Epithelial cell of proximal tubule (primary cell): ENCODE results near the gene PAX8. TPM values are rescaled to one million over a fixed set of nuclear protein-coding genes. Genes with fewer than 3 reads are reported as not detected.
A peak's percentile ranks its signal among the peaks of the same experiment; 100 is the strongest.

ENCODE experiments used
- DNase-seq: peaks from one replicate; pipeline ENCODE4 v3.0.0-alpha.2; 2011; ENCODE audit warnings: low read depth
- H3K4me3 ChIP-seq: 2 replicates; pipeline ENCODE4 v1.5.1; 2011; ENCODE audit warnings: low read depth, mild to moderate bottlenecking, low read length
- CTCF ChIP-seq: conservative IDR thresholded peaks from 2 replicates; pipeline ENCODE4 v1.5.1; 2012; ENCODE audit warnings: low read depth, mild to moderate bottlenecking, low read length
- total RNA-seq: library from RNA; depleted of rRNA; stranded (reverse); fragments of >200 nt; gene quantifications from 2 replicates; pipeline ENCODE4 v1.2.3, GENCODE V29; 2015

The PAX8 gene
- total RNA-seq, 1 donor from 2014 or later, result 127 TPM

GRCh38 chr2:113202305-113203216, 76.2 kb downstream of the PAX8 start:
- no peak overlapping the region for H3K4me3 ChIP-seq
- no peak for DNase-seq
- TF ChIP-seq CTCF, result peak; percentile 13

GRCh38 chr2:113201496-113202304, 77.0 kb downstream of the PAX8 start:
- DNase-seq, result no peak
- no peak for TF ChIP-seq CTCF

DNA sequence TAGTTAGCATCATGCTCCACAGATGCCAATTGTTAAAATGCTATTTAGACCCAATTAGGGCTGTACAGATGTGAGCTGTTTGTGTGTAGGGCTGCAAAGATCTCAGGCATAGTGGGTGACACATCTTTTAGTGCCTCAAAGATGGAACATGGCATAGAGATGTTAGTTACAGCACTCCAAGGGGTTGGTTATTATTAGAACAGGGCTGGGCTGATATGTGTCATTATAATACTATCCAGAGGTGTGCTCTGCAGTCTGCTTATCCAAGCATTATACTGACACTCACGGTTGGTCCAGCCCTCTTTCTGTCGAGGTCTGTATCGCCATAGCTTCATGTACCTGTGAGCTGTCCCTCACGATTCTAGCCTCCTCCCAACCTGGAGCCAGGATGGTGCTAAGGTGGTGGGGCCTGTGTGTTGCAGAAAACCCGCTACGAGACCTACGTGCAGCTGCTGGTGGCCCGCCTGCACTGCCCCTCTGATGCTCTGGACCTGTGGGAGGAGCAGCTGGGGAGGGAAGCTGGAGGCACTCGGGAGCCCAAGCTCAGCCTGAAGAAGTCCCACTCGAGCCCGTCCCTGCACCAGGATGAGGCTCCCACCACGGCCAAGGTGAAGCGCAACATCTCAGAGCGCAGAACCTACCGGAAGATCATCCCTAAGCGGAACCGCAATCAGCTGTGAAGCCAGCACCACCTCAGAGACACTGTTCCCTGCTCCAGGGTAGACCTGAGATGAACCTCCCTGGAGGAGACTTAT, 77.8 kb downstream of the PAX8 start:
- DNase-seq, result no peak
- TF ChIP-seq CTCF, result no peak
- no peak overlapping the region for H3K4me3 ChIP-seq

More at GRCh38 chr2:113201496-113202304, 77.0 kb downstream of the PAX8 start:
- no peak overlapping the region for H3K4me3 ChIP-seq

DNA sequence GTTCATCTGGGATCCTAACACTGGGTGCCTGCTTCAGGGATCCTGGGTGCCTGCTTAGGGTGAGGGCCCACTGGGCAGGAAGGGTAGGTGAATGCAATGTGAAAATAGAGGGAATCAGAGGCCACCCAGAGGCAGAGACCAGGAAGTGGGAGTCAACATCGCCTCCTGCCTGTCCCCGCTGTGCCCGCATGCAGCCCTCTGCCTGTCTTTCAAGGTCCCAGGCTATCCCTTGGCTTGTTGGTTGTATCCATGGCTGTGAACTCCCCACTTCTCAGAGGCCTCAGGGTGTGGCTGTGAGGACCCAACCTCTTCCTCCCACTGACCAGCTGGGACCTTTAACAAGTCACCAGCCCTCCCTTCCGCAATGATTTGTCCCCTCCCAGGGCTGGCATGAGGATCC, 78.5 kb downstream of the PAX8 start:
- no peak for DNase-seq
- H3K4me3 ChIP-seq, result no peak overlapping the region
- peak; percentile 34 for TF ChIP-seq CTCF

GRCh38 chr2:113198790-113199612, 79.7 kb downstream of the PAX8 start:
- peak; percentile 72 for TF ChIP-seq CTCF
- no peak for DNase-seq
- peak overlapping the region; percentile 78 for H3K4me3 ChIP-seq

DNA sequence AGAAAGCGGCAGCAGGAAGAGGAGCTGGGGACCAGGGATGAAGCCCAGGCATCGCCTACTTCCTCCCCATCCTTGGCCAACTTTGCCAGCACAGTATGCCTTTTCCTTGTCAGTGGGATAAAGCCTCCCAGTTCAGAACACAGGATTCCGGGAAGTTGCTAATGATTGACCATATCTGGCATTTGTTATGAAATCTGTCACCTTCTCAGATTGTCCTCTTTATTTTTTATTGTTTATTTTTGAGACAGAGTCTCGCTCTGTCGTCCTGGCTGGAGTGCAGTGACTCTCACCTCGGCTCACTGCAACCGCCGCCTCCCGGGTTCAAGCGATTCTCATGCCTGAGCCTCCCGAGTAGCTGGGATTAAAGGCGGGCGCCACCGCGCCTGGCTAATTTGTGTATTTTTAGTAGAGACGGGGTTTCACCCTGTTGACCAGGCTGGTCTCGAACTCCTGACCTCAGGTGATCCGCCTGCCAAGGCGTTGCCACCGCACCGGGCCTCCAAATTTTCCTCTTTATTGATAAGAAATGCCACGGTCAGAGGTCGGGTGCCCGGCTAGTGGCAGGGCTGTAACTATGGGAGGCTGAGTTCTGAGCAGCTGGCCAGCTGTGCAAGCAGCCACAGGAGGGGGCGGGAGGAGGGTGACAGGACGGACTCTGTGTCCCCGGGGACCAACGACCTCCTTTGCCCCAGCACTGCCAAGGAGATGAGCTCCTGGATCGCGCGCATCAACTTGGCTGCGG, 80.5 kb downstream of the PAX8 start:
- DNase-seq, result no peak
- TF ChIP-seq CTCF, result no peak
- H3K4me3 ChIP-seq, result peak overlapping the region; percentile 78
